IPS-18a (cell line): ENCODE measurements around the gene SUSD5.
"Not testable (repeated sequence)": the region's sequence is repeated elsewhere in the genome, so short reads cannot be mapped to it uniquely, and the experiment has no call there.

ENCODE experiments used
- H3K27ac ChIP-seq: one replicate; pipeline ENCODE4 v1.5.1; 2013; ENCODE audit warnings: low read length
- H3K27me3 ChIP-seq: one replicate; pipeline ENCODE4 v1.6.1; 2013; ENCODE audit warnings: mild to moderate bottlenecking, low read length; ENCODE audit not compliant: control insufficient read depth, insufficient read depth
- H3K36me3 ChIP-seq: one replicate; pipeline ENCODE4 v1.6.1; 2013; ENCODE audit warnings: low read depth, low read length; ENCODE audit not compliant: control insufficient read depth
- H3K4me1 ChIP-seq: one replicate; pipeline ENCODE4 v1.6.1; 2013; ENCODE audit warnings: low read depth, low read length; ENCODE audit not compliant: control insufficient read depth
- H3K4me3 ChIP-seq: one replicate; pipeline ENCODE4 v1.5.1; 2013; ENCODE audit warnings: low read length
- H3K9ac ChIP-seq: one replicate; pipeline ENCODE4 v1.6.1; 2013; ENCODE audit warnings: mild to moderate bottlenecking, low read length, moderate library complexity
- H3K9me3 ChIP-seq: one replicate; pipeline ENCODE4 v1.6.1; 2013; ENCODE audit warnings: low read depth, low read length; ENCODE audit not compliant: control insufficient read depth

Gene SUSD5

GRCh38 chr3:33146791-33147445 lies 71.7 kb downstream of the SUSD5 start:
- H3K9ac ChIP-seq = no peak overlapping the region
- no peak overlapping the region for H3K4me3 ChIP-seq
- no peaks in the 10 kb centered on the region for H3K36me3 ChIP-seq
- H3K9me3 ChIP-seq = no peaks in the 10 kb centered on the region
- no peak overlapping the region for H3K27ac ChIP-seq
- no peaks in the 10 kb centered on the region for H3K27me3 ChIP-seq
- H3K4me1 ChIP-seq = no peaks in the 10 kb centered on the region

GRCh38 chr3:33145901-33146580 lies 72.6 kb downstream of the SUSD5 start:
- H3K9ac ChIP-seq = no peak overlapping the region
- no peak overlapping the region for H3K27ac ChIP-seq
- no peaks in the 10 kb centered on the region for H3K9me3 ChIP-seq
- H3K27me3 ChIP-seq = no peaks in the 10 kb centered on the region
- no peaks in the 10 kb centered on the region for H3K36me3 ChIP-seq
- no peaks in the 10 kb centered on the region for H3K4me1 ChIP-seq
- H3K4me3 ChIP-seq = no peak overlapping the region

DNA sequence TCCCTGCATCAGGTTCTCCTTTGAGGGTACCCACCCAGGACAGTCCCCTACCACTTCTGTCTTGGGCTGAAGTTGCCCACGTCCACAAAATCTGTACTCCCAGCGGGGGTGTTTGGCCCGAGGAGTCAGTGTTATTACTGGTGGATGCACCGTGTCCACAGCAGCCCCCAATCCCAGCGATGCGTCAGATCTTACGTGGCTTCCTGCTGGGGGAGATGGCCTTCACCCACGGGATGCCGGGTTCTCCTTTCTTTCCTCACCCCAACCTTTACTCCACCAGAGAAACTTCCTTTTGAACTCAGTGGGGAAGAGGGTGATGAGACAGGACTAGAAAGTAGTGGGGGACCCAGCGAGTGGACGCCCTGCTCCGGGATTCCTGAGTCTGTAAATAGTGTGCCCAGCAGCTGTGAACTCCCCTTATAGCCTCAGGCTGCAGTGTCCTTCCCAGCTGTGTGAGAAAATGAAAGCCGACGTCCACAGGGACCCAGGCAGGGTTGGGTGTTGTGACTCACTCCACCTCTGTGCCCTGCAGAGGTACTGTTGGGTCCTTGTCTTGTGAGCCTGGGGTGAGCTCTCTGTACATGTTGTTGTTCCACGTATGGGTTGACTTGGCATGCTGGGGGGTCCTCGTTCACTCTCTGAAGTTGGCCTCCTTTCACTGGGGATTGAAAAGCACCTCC lies 73.2 kb downstream of the SUSD5 start:
- no peaks in the 10 kb centered on the region for H3K4me1 ChIP-seq
- no peak overlapping the region for H3K27ac ChIP-seq
- no peak overlapping the region for H3K9ac ChIP-seq
- no peaks in the 10 kb centered on the region for H3K36me3 ChIP-seq
- H3K9me3 ChIP-seq = no peaks in the 10 kb centered on the region
- H3K4me3 ChIP-seq = no peak overlapping the region
- H3K27me3 ChIP-seq = no peaks in the 10 kb centered on the region

GRCh38 chr3:33144433-33144832 lies 74.2 kb downstream of the SUSD5 start:
- Histone ChIP-seq H3K4me1 (no peaks in the 10 kb centered on the region), H3K27me3 (no peaks in the 10 kb centered on the region), H3K9ac (no peak overlapping the region), H3K27ac (no peak overlapping the region), H3K4me3 (no peak overlapping the region), H3K9me3 (no peaks in the 10 kb centered on the region), H3K36me3 (no peaks in the 10 kb centered on the region)

- no peaks in the 10 kb centered on the region for H3K27me3 ChIP-seq
- H3K4me3 ChIP-seq = no peak overlapping the region
- H3K4me1 ChIP-seq = no peaks in the 10 kb centered on the region
- no peaks in the 10 kb centered on the region for H3K36me3 ChIP-seq
- no peak overlapping the region for H3K9ac ChIP-seq
- no peaks in the 10 kb centered on the region for H3K9me3 ChIP-seq
- no peak overlapping the region for H3K27ac ChIP-seq
These were observed 77.6 kb downstream of the SUSD5 start for GRCh38 chr3:33141006-33141405.

DNA sequence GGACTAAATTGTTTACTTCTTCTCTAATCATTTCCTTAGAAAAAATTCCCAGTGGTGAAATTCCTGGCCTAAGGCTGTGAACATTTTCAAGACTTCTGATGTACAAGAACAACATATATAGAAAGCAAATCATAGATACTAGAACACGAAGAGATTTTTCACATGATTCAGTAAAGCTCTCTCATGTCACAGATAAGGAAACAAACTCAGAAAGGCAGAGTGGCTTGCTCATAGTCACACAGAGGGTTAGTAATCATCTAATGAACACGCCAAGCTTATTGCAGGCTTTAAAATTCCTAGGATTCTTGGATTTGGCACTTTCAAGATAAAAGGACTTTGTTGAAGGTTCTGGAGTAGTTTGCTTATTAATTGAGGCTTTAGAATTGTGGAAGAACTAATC lies 78.6 kb downstream of the SUSD5 start:
- no peak overlapping the region for H3K9ac ChIP-seq
- no peaks in the 10 kb centered on the region for H3K9me3 ChIP-seq
- H3K4me1 ChIP-seq = no peaks in the 10 kb centered on the region
- H3K36me3 ChIP-seq = no peaks in the 10 kb centered on the region
- H3K4me3 ChIP-seq = no peak overlapping the region
- H3K27ac ChIP-seq = no peak overlapping the region
- no peaks in the 10 kb centered on the region for H3K27me3 ChIP-seq

DNA sequence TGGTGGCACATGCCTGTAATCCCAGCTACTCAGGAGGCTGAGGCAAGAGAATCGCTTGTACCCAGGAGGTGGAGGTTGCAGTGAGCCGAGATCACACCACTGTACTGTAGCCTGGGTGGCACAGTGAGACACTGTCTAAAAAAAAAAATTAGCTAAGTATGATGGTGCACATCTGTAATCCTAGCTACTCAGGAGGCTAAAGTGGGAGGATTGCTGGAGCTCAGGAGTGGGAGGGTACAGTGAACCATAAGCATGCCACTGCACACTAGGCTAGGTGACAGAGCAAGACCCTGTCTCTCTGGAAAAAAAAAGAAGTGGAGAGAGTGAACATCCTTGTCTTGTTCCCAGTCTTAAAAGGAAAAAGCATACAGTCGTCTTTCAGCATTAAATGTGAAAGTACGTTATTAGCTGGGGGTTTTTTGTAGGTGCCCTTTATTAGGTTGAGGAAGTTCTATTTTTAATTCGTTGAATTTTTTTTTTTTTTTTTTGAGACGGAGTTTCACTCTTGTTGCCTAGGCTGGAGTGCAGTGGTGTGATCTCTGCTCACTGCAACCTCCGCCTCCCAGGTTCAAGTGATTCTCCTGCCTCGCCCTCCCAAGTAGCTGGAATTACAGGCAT lies 79.5 kb downstream of the SUSD5 start:
- H3K9ac ChIP-seq, H3K4me1 ChIP-seq, H3K36me3 ChIP-seq, H3K9me3 ChIP-seq, H3K4me3 ChIP-seq, H3K27ac ChIP-seq, H3K27me3 ChIP-seq: not testable (repeated sequence)

- Histone ChIP-seq H3K27ac (no peak overlapping the region), H3K4me3 (no peak overlapping the region), H3K36me3 (peaks cover 9% of the 10 kb centered on the region), H3K4me1 (no peaks in the 10 kb centered on the region), H3K9me3 (no peaks in the 10 kb centered on the region), H3K9ac (no peak overlapping the region), H3K27me3 (no peaks in the 10 kb centered on the region)
These were observed 80.9 kb downstream of the SUSD5 start for GRCh38 chr3:33137691-33138090.

DNA sequence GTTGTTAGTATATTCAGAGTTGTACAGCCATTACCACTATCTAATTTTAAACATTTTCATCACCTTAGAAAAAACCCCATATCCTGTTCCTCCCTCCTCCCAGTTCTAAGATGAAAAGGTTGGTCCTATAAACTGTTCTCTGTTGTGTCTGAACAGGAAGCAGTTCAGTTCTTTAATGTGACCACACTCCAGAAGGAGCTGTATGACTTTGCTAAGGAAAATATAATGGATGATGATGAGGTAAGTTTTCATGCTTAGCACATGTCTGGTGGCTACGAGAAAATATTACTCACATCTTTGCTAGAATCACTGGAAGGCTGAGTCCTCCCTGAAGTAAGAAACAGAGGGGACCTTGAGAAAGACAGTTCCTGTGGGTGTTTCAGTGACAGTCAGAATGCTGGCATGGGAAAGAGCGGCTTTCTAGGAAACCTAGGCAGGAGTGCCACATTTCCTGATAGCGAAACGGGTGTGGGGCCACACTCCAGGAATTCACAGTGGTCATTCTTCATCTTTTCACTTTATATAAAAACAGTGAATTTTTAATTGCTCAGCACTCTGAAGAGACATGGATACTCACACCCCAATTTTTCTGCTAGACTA lies 84.5 kb downstream of the SUSD5 start:
- Histone ChIP-seq H3K27me3 (no peaks in the 10 kb centered on the region), H3K27ac (no peak overlapping the region), H3K9me3 (no peaks in the 10 kb centered on the region), H3K36me3 (peaks cover 9% of the 10 kb centered on the region), H3K4me3 (no peak overlapping the region), H3K9ac (no peak overlapping the region), H3K4me1 (peaks cover 8% of the 10 kb centered on the region)

- H3K27ac ChIP-seq = no peak overlapping the region
- H3K4me3 ChIP-seq = no peak overlapping the region
- peaks cover 8% of the 10 kb centered on the region for H3K4me1 ChIP-seq
- H3K36me3 ChIP-seq = peaks cover 9% of the 10 kb centered on the region
- no peaks in the 10 kb centered on the region for H3K27me3 ChIP-seq
- H3K9ac ChIP-seq = no peak overlapping the region
- no peaks in the 10 kb centered on the region for H3K9me3 ChIP-seq
These were observed 86.6 kb downstream of the SUSD5 start for GRCh38 chr3:33132019-33132360.

- Histone ChIP-seq H3K9ac (no peak overlapping the region), H3K27me3 (no peaks in the 10 kb centered on the region), H3K36me3 (peaks cover 9% of the 10 kb centered on the region)
These were observed 87.1 kb downstream of the SUSD5 start for GRCh38 chr3:33131331-33132018.

More at GRCh38 chr3:33131331-33132018, 87.1 kb downstream of the SUSD5 start:
- H3K4me3 ChIP-seq = no peak overlapping the region
- H3K4me1 ChIP-seq = peaks cover 8% of the 10 kb centered on the region
- no peak overlapping the region for H3K27ac ChIP-seq
- H3K9me3 ChIP-seq = no peaks in the 10 kb centered on the region
